Measurements from ENCODE around the gene PALLD.

The PALLD gene

GRCh38 chr4:168558599-168558998, 61.7 kb downstream of the PALLD start:
- FAIRE-seq (no peak), DNase-seq (ENCODE audit: insufficient read length, low spot score) (no peak)
- TF ChIP-seq CTCF (IDR thresholded peaks at IDR 0.05; ENCODE audit: insufficient read depth, missing control alignments): no peak

GRCh38 chr4:168560184-168561180, 63.6 kb downstream of the PALLD start:
- DNase-seq (ENCODE audit: insufficient read length, low spot score): no peak
- no peak for FAIRE-seq
- TF ChIP-seq CTCF (IDR thresholded peaks at IDR 0.05; ENCODE audit: insufficient read depth, missing control alignments): no peak

GRCh38 chr4:168562041-168562571, 65.3 kb downstream of the PALLD start:
- no peak for DNase-seq (ENCODE audit: insufficient read length, low spot score)
- no peak for TF ChIP-seq CTCF (IDR thresholded peaks at IDR 0.05; ENCODE audit: insufficient read depth, missing control alignments)
- no peak for FAIRE-seq

- DNase-seq (ENCODE audit: insufficient read length, low spot score) (no peak), FAIRE-seq (no peak)
- no peak for TF ChIP-seq CTCF (IDR thresholded peaks at IDR 0.05; ENCODE audit: insufficient read depth, missing control alignments)
Observed at GRCh38 chr4:168564023-168564422, 67.2 kb downstream of the PALLD start.

- no peak for TF ChIP-seq CTCF (IDR thresholded peaks at IDR 0.05; ENCODE audit: insufficient read depth, missing control alignments)
- DNase-seq (ENCODE audit: insufficient read length, low spot score) (no peak), FAIRE-seq (no peak)
Observed at GRCh38 chr4:168565130-168565529, 68.3 kb downstream of the PALLD start.

GRCh38 chr4:168566726-168567125, 69.9 kb downstream of the PALLD start:
- FAIRE-seq (no peak), DNase-seq (ENCODE audit: insufficient read length, low spot score) (no peak)
- TF ChIP-seq CTCF (IDR thresholded peaks at IDR 0.05; ENCODE audit: insufficient read depth, missing control alignments): no peak

Data from D721Med (cell line).